Activated CD8-positive, alpha-beta memory T cell treated with anti-CD3 and anti-CD28 coated beads, Interleukin-2, amount 50 U/mL, for 1 hour (primary cell): ENCODE measurements around the gene UBASH3B.
A peak's percentile ranks its signal among the peaks of the same experiment; 100 is the strongest.

Experiments used
- DNase-seq: peaks from one replicate; pipeline ENCODE4 v3.0.0-alpha.2; 2020; ENCODE audit errors: extremely low read depth

UBASH3B gene

DNA sequence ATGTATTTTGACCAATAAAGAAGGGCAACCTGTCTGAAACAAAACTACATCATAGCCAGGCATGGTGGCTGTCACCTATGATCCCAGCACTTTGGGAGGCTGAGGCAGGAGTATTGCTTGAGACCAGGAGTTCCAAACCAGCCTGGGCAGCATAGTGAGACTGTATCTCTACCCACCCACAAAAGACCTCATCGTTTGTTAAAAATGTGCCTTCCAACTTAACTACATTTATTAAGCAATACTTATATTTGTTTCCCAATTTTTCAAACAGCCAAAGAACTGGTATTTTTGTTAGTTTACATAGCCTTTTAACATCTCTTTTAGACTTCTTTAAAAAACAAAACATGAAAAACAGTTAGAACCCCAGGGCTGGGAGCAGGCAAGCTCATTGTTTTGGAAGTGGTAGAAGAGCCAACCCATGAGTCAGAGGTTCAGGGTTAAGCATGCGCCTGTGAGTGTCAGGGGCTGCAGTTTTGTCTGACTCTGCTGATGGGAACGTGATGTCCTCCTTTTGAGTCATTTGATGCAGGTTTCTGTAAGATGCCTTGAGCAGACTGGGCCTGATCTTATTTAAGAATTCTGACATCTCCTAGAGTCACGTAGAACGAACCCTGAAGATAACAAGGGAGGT is 128.9 kb downstream of the UBASH3B start:
- no peak for DNase-seq

DNA sequence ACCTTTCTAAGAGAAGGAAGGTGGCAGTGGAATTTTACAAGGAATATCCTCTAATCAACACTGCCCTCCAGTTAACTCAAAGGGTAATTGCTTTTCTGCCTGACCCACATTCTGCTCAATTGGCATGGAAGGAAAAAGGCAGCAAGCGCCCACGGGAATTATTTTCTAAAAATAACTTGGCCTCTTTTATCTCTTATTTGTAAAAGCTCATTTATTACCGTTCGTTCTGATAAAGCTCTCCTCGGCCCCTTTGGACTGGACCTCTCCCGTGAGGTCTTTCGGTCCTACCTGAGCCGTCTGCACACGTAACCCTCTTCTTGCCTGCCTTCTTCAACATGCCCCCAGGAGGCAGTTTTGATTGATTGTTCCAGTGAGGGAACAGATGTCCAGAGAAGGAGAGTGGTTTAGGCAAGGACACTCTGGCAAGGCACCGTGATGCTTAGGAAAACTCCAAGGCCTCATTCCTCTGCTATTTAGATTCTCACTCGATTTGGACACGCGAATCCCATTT is 129.6 kb downstream of the UBASH3B start:
- DNase-seq: no peak

DNA sequence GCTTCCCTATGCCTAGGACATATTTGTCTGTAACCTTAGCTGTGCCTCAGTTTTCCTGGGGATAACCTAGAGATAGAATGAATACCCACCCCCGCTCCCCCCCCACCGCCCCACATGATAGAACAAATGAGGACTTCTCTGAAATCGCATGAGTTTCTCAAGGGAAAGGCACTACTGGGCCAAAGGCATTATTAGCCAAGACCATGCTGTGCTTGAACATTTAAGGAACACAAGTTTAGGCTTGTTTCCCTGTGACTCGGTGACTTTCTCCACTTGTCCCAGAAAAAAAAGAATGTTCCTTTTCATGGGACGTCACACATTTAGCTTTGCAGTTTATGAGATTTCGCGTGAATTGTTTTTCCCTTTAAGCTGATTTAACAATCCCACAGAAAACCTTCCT is 131.4 kb downstream of the UBASH3B start:
- DNase-seq: no peak

DNA sequence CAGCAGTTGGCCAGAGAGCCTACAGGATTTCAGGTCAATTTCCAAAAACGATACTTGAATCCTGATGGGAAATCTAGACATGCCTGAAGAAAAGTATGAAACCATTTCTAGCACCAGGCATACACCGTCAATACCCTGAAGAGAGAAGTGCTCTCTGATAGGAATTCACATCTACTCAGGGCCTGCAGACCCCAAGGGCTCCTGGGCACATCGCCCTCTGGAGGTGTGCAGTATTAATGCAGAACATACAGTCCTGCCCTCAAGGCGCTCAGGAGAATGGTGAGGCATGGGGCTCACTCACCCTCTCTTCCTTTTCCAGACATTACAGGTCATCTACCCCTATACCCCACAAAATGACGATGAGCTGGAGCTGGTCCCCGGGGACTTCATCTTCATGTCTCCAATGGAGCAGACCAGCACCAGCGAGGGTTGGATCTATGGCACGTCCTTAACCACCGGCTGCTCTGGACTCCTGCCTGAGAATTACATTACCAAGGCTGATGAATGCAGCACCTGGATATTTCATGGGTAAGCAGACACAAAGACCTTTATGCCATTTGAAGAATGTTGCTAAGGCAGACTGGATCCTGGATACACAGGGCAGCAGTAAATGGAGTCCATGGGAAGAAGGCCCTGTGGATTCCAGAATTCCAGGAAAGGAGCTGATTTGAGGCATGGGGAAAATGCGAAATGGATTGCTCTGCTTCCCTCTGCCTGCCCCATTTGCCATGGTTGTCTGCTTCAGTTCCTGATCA is 133.4 kb downstream of the UBASH3B start:
- DNase-seq: no peak

GRCh38 chr11:122789907-122790306 is 134.4 kb downstream of the UBASH3B start:
- DNase-seq: no peak

DNA sequence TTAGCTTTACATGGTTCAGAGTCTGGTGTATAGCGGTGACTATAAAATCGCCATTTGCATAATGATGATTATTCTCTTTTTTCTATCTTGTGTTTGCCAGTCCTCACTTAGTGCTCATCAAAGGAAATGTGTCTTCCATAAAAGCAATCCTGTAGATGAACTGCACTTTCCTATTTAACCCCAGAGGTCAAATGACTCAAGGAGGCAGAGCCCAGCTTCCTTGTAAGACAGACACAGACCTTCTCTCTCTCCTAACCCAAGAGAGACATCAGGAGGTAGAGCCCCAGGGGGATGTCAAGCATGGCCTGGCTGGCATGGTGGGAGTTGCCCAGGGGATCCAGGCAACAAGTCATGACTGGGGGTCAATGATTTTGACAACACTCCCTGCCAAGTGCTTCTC is 135.9 kb downstream of the UBASH3B start:
- DNase-seq: no peak

DNA sequence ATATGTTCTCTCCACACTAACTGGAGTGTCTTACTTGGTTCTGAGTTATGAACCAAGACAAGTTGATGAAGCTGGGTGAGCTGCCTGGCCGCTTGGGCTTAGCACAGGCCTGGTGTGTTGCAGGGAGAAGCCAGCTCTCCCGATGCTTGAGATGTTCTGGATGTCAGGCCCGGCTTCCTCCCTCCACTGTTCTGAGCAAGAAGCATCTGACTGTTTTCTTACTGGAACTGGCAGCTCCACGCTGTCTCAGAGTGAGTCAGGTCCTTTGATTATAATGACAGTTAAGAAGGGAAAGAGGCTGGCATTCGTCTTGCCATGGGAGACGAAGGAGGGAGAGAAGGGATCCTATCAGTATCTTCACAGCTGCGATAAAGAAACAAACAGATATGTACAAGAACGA is 136.3 kb downstream of the UBASH3B start:
- DNase-seq: no peak

DNA sequence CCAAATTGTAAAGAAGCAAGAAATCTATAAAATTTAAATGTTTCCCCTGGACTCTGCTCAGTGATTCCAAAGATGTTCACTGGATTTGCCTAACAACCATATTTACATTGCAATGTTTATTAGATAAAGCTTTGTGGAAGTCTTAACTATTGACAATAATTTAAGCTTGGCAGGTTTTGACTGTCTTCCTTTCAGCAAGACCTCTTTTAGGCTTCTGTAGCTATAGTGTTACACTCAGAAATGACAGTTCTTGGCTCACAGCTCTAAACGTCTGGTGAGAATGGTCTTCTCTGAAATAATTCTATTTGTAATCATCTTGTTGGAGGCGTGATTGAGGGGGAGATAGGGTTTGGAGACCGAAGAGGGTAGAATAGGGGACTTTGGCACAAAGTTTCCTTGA is 138.0 kb downstream of the UBASH3B start:
- DNase-seq: no peak

DNA sequence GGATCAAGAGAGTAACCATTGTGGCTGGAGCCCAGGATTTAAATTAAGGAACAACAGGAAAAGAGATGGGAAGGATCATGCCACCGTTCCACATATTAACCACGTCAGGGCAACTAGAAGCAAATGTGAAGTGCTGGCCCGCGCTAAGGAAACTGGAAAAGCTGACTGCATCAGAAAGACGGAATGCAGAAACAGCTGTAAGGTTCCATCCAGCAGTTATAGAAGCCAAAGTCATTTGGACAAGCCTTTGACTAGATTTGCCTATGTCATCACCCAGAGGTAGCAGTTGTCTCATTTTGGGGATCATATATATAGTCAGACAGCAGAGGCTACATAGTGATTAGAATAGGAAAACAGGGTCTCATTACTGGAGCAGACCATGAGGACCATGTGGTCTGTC is 139.8 kb downstream of the UBASH3B start:
- no peak for DNase-seq

DNA sequence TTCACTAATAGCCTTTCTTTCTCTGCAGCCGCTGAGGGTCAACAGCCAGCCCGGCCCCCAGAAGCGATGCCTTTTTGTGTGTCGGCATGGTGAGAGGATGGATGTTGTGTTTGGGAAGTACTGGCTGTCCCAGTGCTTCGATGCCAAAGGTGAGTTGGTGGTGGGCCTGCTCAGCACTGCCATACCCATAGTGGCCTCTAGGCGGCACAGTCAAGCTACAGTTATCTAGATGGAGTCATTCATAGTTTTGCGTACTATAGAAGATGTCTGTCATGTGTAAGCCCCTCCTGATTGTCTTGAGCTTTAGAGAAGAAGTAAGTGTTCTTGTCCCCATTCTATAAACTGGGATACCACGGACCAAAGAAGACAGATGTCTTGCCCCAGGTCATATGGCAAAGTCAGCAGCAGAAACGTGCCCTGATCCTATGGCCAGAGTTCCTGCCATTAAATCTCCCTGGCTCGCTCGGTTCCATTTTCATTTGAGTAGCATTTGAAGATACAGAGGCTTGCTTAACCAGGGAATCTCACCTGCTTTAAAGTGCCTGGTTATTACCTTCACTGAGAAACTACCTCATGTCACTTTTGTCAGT is 140.7 kb downstream of the UBASH3B start:
- peak; percentile 40 for DNase-seq

GRCh38 chr11:122797651-122798050 is 142.1 kb downstream of the UBASH3B start:
- DNase-seq: no peak

DNA sequence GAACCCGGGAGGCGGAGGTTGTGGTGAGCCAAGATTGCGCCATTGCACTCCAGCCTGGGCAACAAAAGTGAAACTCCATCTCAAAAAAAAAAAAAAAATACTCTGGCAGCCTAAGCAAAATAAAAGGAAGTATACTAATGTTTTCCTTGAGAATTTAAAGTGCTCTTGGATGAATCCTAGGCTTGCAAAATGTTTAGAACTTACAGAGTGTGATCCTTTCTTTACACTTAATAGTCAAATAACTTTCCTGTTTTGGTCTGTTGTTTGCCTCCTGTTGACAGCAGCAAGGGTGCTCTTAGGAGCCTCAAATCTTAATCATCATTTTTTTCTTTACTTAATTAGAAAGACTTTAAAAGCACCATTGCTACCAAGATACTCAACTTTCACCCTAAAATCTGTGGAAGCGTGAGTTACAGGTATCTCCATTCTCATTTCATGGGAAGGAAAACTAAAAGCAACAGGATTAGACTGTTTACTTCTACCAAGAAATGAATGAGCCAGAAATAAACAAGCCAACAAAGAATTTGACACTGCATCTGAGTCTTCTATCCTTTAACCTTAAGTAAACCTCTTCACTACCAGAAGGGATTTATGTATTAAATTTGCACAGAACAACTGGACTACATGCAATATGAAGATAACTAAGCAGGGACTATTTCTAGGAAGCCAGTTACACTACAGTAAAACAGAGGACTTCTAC is 144.0 kb downstream of the UBASH3B start:
- DNase-seq: no peak

- DNase-seq: no peak
Measured at GRCh38 chr11:122802876-122803275, 147.4 kb downstream of the UBASH3B start.

DNA sequence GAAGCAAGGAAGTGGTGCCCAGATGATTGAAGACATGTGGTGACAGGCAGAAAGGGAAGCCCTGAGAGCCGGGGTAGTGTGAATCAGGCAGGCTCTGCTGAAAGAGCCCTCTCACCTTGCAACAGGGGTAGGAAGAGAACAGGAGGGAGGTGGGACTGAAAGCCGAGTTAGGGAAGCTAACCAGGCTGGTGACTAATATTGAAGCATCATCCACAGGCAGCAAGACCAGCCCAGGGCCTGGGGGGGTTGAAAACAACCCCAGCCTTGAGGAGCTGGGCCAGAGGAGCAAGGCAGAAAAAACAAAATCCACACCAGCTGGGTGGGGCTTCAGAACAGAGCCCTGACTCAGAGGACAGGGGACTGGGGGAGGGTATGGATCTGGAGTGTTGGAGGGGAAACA is 147.8 kb downstream of the UBASH3B start:
- no peak for DNase-seq

- DNase-seq: no peak
Measured at GRCh38 chr11:122803716-122804115, 148.2 kb downstream of the UBASH3B start.

DNA sequence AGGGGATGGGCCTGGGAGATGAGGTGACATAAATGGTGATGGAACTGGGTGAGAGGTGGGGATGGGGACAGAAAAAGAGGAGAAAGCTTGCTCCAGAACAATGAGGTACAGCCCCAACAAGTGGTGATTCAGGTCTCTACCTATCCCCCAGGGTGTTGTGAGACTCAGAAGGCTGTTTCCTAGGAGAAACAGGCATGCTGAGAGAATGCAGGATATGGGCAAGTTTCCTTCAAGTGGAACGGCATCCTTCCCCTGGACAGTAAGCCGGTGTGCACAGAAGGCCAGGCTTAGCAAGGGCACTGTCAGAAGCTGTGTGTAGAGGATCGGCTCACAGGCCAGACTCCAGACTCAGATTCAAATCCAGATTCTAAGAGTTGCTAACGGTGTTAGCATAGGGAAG is 148.6 kb downstream of the UBASH3B start:
- no peak for DNase-seq

DNA sequence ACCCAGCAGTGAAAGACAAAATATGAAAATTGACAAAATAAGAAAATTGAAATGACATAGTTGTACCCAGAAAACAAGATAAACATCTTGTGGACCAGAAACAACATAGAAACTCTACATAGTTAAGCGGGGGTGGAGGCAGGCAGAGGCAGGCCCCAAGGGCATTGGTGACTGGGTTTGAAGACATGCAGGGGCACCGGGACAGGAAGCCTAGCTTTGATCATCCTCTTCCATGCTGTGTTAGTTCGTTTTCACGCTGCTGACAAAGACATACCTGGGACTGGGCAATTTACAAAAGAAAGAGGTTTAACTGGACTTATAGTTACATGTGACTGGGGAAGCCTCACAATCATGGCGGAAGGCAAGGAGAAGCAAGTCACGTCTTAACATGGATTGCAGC is 149.3 kb downstream of the UBASH3B start:
- DNase-seq: no peak

- no peak for DNase-seq
Measured at GRCh38 chr11:122807731-122808477, 152.4 kb downstream of the UBASH3B start.

- DNase-seq: no peak
Measured at GRCh38 chr11:122808478-122808869, 153.0 kb downstream of the UBASH3B start.

DNA sequence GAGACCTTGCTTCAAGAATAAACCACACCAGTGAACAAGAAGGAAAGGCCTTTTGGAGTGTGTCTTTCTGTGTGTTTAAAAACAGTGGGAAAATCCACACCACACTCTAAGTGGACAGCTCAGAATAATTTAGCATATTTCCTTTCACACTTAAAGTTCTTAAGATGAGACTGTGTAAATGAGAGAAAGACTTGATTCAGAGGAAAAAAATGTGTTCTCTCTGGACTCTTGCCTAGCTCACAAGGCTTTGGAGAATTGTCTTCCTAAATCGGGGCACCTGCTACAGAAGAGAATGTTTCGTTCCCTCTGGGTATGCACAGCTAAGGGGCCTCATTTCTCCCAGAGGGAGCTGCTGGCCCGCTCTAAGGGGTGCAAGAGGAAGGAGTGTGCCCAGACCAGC is 154.3 kb downstream of the UBASH3B start:
- DNase-seq: no peak

DNA sequence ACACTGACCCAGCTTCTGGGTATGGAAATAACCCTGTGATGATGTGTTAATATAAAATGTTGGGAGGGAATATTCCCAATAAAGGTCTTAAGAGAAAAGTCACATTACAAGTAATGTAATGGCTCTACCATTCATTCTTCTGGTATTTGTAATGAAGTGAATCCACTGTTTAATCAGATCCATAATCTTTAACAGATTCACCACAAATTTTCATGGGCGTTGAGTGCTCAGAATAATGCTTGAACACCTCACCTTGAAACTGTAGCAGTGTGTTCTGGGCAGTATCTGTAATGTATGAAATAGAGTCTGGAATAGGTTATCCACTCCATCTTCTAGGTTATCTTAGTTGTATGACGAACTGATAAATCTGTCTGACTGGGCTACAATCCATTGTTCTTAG is 156.2 kb downstream of the UBASH3B start:
- no peak for DNase-seq

GRCh38 chr11:122812638-122813037 is 157.1 kb downstream of the UBASH3B start:
- no peak for DNase-seq
